GM19452 (cell line): ENCODE measurements around the gene DDX10.
A peak's percentile ranks its signal among the peaks of the same experiment; 100 is the strongest.

Experiments used
- ATAC-seq: cut with Tn5 transposase; IDR thresholded peaks from one replicate; pipeline ENCODE4 v1.9.1; 2021; ENCODE audit not compliant: unreplicated experiment

The DDX10 gene

GRCh38 chr11:108927791-108928545 is 263.1 kb downstream of the DDX10 start:
- ATAC-seq = no peak

- no peak for ATAC-seq
These were observed 264.4 kb downstream of the DDX10 start for GRCh38 chr11:108929241-108929640.

- ATAC-seq = no peak
These were observed 266.3 kb downstream of the DDX10 start for GRCh38 chr11:108931168-108931567.

DNA sequence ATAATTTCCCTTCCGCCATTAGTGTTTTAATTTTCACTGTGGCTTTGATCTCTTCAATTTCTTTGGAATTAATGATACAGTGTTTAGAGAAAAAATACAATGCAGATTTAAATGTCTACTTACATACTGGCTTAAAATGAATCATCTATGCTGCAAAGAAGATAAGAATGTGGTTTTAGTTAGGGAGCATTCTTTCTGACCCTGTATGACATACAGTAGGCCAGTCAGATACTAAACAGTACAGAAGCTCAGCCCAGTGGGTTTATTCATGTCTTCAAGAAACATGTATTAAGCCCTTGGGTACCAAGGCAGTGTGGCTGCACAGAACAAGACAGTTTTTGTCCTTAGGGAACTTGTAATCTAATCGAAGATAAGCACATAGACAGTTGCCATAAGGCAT is 268.8 kb downstream of the DDX10 start:
- no peak for ATAC-seq

GRCh38 chr11:108934289-108934688 is 269.4 kb downstream of the DDX10 start:
- no peak for ATAC-seq

- ATAC-seq = no peak
These were observed 269.8 kb downstream of the DDX10 start for GRCh38 chr11:108934696-108935095.

DNA sequence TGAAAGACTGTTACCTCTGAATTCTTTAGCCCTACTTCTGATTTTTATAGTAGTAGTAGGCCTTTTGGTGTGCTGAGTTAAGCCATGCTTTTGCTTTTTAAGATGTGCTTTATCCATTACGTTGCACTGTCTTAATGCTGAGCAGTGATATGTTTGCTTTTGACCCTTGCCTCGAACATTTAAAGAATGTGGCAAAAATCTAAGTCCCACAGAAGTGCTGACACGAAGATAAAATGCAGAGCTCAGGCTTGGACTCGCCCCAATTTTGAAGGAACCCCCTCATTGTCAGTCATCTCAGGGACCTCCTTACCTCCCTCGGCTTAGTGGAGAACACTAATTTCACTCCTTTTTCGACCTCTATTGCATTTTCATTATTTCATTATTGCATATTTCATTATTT is 272.9 kb downstream of the DDX10 start:
- ATAC-seq = no peak

GRCh38 chr11:108938604-108939003 is 273.7 kb downstream of the DDX10 start:
- no peak for ATAC-seq

- ATAC-seq = no peak
These were observed 274.3 kb downstream of the DDX10 start for GRCh38 chr11:108939135-108939534.

DNA sequence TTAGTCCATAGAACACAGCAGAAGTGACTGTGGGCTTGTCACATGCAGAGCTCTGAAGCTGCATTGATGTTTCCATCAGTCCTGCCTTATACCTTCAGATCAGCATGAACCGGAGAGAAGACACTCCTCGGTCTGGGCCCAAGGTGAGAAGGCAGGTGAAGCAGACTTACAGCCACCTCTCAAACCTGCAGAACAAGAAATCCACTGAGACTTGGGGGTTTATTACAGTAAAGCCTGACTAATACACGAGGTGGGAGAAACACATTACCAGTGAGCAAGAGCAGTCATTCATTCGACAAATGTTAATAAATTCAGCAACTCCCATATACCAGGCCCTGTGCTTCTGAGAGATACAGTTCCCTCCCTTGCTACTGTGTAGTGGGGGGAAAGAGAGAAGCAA is 279.0 kb downstream of the DDX10 start:
- no peak for ATAC-seq

DNA sequence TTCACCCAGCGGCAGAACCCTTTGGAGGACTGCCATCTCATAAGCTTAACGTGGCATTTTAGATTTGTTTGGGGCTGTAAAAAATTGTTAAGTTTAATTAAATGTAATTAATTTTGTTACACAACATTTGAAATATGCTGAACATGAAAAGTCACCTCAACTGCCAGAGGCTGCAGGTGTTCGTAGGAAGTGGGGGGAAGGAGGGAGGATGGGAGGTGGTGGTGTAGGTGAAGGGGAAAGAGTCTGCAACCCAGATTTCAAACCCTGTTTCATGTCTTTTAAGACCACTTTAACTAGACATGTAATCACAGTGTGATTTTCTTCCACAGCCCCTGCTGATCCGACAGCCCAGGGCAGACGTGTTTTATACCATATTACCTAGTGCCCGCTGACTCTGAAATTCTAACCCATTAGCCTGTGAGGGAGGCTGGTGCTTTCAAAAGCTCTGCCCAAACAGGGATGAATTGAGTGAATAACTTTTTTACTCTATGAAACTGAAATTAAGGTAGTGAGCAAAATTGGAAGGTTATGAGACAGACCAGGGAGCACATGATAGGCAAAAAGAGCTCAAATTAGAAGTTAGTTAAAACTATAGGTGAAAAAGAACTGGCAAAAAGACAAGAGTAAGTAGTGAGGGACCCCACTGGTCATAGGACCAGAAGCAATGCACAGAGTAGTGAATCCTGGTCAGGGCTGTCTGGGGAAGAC is 279.8 kb downstream of the DDX10 start:
- ATAC-seq = no peak

DNA sequence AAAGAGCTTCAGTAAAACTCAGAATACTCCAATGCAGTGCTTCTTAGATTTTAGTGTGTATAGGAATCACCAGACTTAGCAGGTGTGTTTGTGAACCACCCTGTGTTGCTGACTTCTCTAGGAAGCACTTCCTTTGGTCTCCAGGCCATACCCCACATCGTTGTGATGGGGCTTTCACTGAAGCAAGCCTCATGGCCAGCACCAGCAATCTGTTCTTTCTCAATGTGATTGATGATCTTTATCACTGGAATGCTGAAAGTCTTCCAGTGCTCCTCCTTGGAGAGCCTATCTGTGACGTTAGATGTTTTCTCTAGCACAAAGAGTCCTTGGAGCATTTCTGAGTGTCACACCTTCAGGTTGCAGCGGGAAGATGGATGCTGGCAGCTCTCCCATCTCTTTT is 280.5 kb downstream of the DDX10 start:
- no peak for ATAC-seq

DNA sequence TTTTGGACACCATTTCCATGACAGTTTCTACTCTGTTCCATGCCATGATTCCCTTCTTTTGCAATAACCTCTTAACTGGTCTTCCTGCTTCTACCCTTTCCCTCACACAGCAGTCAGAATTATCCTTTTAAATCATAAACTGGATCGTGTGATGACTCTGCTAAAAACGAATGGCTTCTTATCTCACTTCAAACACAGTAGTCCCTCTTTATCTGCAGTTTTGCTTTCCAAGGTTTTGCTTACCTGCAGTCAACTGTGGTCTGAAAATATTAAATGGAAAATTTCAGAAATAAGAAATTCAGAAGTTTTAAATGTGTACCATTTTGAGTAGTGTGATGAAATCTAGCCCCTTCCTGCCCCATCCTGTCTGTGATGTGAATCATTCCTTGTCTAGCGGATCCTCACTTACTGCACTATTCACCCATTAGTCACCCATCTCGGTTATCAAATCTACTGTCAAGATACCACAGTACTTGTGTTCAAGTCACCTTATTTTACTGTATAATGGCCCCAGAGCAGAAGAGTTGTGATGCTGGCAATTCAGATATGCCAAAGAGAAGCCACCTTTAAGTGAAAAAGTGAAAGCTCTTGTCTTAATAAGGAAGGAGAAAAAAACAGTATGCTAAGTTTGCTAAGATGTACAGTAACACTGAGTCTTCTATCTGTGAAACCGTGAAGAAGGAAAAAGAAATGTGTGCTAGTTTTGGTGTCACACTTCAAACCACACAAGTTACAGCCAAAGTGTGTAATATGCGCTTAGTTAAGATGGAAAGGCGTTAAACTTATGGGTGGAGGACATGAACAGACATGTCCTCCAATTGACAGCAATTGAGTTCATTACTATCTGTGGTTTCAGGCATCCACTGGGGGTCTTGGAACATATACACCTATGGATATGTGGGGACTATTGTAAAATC is 283.0 kb downstream of the DDX10 start:
- ATAC-seq = no peak

DNA sequence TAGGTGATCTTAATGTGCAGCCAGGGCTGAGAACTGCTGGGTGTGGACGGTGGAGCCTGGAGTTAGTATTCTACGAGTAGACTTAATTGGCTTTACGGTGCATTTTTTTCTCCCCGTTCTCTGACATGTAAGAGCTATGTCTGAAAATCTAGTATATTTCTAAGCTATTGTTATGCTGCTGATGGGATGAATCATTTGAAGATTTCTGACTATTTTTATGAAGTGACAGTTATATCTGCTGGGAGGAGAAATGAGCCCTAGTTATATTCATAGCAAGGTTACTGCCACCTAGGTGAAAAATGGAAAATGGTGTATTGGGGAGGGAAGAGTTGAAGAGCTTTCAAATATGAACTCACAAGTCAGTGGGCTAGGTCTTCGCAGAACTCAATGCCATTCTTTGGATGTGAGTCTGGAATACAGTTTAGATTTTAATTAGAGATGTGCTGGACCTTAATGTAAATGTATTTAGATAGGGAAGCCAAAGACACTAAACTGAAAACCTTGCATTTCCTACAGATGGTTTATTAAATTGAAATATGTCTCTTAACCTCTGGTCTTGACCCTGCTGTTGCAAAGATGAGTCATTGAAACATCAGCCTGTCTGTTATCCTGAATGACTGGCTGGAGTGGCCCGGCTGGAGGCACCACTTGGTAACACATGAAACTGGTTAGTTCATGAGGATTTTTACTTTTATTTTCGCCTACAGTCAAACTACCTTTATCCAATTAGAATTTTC is 293.7 kb downstream of the DDX10 start:
- peak; percentile 64 for ATAC-seq

GRCh38 chr11:108959105-108959761 is 294.4 kb downstream of the DDX10 start:
- no peak for ATAC-seq

GRCh38 chr11:108959874-108960273 is 295.0 kb downstream of the DDX10 start:
- no peak for ATAC-seq

DNA sequence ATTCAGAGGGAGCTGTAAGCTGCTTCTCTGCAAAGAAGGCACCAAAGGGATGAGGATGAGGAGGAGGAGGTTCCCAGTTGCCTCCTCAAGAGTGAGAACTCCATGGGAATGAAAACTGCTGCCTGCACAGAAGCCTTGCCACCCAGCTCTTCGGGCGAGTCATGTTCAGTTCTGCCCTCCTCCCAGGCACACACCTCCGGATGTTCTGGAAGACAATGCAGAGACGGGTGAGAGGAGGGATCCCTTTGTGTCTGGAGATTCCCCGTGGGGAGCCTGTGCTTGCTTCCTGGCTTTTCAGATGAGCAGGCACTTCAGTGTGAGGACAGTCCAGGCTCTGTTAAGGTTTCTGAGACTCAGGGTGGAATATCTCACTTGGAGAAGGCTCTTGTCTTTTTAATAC is 295.6 kb downstream of the DDX10 start:
- ATAC-seq = no peak

DNA sequence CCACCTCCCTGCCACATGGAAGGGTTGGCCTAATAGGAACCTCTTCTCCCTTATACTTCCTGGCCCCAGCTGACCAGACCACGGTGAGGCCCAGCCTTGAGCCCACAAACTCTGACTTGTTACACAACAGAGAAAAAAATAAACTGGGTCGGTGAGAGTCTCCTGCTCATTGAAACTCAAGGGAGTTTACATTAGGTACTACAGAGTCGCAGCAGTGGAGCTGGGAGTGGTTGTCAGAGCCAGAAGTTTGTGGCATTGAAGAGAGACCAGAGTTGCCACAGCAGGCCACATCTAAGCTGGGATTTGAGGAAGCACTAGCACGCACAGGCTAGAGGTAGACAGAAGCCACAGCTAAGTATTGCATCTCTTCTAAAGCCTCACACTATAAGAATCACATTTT is 296.2 kb downstream of the DDX10 start:
- ATAC-seq = no peak

DNA sequence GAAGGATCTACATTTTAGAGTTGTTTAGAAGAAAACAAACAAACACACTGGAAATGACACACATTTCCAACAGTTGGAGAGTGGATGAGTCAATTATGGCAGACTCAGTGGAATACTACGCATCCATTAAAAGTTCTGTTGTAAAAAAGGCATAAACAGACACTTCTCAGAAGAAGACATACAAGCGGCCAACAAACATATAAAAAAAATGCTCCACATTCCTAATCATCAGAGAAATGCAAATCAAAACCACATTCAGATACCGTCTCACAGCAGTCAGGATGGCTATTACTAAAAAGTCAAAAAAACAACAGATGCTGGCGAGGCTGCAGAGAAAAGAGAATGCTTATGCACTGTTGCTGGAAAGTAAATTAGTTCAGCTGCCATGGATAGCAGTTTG is 298.2 kb downstream of the DDX10 start:
- no peak for ATAC-seq

DNA sequence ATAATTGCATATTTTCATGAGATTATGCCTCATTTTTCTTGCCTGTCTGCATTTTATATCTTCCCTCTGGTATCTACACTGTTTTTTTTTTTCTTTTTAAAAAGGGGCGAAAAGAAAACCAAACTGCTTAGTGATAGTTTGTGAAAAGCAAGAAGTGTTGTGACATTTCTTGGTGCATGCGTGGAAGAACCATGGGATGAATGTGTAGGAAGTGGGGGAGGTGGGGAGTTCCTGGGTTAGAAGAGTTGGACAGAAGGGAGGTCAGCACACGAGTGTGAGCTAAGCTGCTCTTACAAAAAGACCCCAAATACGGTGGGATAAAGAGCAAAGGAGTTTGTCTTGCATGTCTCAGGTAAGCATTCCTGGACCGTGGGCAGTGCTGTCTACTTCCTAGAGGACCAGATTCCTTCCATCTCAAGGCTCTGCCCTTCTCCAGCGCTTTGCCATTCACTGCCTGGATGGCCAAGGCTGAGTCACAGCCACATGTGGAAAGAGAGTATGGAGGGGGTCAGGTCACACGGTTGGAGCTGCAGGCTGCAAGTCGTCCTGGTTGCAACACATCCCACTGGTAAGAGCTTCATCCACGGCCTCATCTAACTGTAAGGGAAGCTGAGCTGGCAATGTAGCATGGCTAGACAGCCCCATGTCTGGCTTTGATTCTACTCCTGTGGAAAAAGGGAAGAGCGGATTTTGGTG is 300.6 kb downstream of the DDX10 start:
- ATAC-seq = no peak
